Endodermal cell (in vitro differentiated cells): ENCODE results near the gene SLC5A6. TPM values are rescaled to one million over a fixed set of nuclear protein-coding genes. Genes with fewer than 3 reads are reported as not detected.

Source experiments
- DNase-seq: peaks from one replicate; pipeline ENCODE4 v3.0.0-alpha.2; 2017
- H3K27ac ChIP-seq: 2 replicates; pipeline ENCODE4 v1.5.1; 2013; ENCODE audit warnings: mild to moderate bottlenecking, low read depth, low read length, moderate library complexity
- H3K27me3 ChIP-seq: 2 replicates; pipeline ENCODE4 v1.6.1; 2013; ENCODE audit warnings: mild to moderate bottlenecking, low read length, moderate library complexity; ENCODE audit not compliant: insufficient read depth, control insufficient read depth, poor library complexity, severe bottlenecking
- H3K36me3 ChIP-seq: 2 replicates; pipeline ENCODE4 v1.7.0; 2013; ENCODE audit warnings: mild to moderate bottlenecking, low read length, moderate library complexity; ENCODE audit not compliant: control insufficient read depth, insufficient read depth
- H3K4me1 ChIP-seq: one replicate; pipeline ENCODE4 v1.7.0; 2013; ENCODE audit warnings: low read length; ENCODE audit not compliant: control insufficient read depth, insufficient read depth
- H3K4me3 ChIP-seq: 2 replicates; pipeline ENCODE4 v1.5.1; 2013; ENCODE audit warnings: mild to moderate bottlenecking, low read length, moderate library complexity
- H3K9ac ChIP-seq: 2 replicates; pipeline ENCODE4 v1.6.1; 2013; ENCODE audit warnings: mild to moderate bottlenecking, low read length, moderate library complexity; ENCODE audit not compliant: poor library complexity, severe bottlenecking; ENCODE audit errors: extremely low read depth
- H3K9me3 ChIP-seq: 2 replicates; pipeline ENCODE4 v1.6.1; 2013; ENCODE audit warnings: mild to moderate bottlenecking, low read length, moderate library complexity; ENCODE audit not compliant: control insufficient read depth
- H3K27ac Mint-ChIP-seq: 2 replicates; pipeline ENCODE4 v1.8.0; 2020; ENCODE audit warnings: mixed read lengths
- H3K27me3 Mint-ChIP-seq: 2 replicates; pipeline ENCODE4 v1.8.0; 2021; ENCODE audit warnings: mild to moderate bottlenecking, mixed read lengths; ENCODE audit not compliant: insufficient read depth
- H3K36me3 Mint-ChIP-seq: 2 replicates; pipeline ENCODE4 v1.8.0; 2020; ENCODE audit warnings: low read depth, mixed read lengths
- H3K4me1 Mint-ChIP-seq: 2 replicates; pipeline ENCODE4 v1.8.0; 2020; ENCODE audit warnings: mixed read lengths
- H3K4me3 Mint-ChIP-seq: 2 replicates; pipeline ENCODE4 v1.8.0; 2020; ENCODE audit warnings: mild to moderate bottlenecking, moderate library complexity, mixed read lengths
- H3K9me3 Mint-ChIP-seq: 2 replicates; pipeline ENCODE4 v1.8.0; 2020; ENCODE audit warnings: mild to moderate bottlenecking, mixed read lengths
- CTCF ChIP-seq: fragments of 200-600 bp; sonication (generic); conservative IDR thresholded peaks from 2 replicates; pipeline ENCODE4 v1.5.0; 2021; ENCODE audit warnings: antibody characterized with exemption, mild to moderate bottlenecking
- WGBS, 2 experiments: methylation state at CpG; one replicate each; pipeline versions ENCODE4 v1.1.5 to v1.1.7; 2013; ENCODE audit warnings: missing lambda C conversion rate in 2 of 2, mixed read lengths in 1 of 2; ENCODE audit not compliant: insufficient coverage in 1 of 2, insufficient read length in 1 of 2; 5-methylcytosine and 5-hydroxymethylcytosine counted together
- total RNA-seq, 2 donors: library from RNA; stranded (reverse); fragmentation: NEBNext Ultra II Directional in 1 of 2; extraction: Animal tissue kit (Norgen Biotek cat#: 25700) in 1 of 2; gene quantifications; 2 replicates in 1 of 2; 3 replicates in 1 of 2; pipeline ENCODE4 v1.2.1, GENCODE V29; 2021

Gene SLC5A6
- total RNA-seq, 2 donors from 2014 or later, result 115 to 125 TPM

- no peaks in the 10 kb centered on the region for H3K9me3 Mint-ChIP-seq
- peaks cover 20% of the 10 kb centered on the region for H3K27me3 ChIP-seq
These were observed 36.7 kb downstream of the SLC5A6 start for GRCh38 chr2:27175330-27175729.

GRCh38 chr2:27174638-27175037 lies 37.4 kb downstream of the SLC5A6 start:
- H3K9me3 Mint-ChIP-seq, result no peaks in the 10 kb centered on the region
- no peaks in the 10 kb centered on the region for H3K4me1 Mint-ChIP-seq
- no peaks in the 10 kb centered on the region for H3K9me3 ChIP-seq
- 81 to 82% methylated on average over 6 of the region's 6 CpGs for WGBS, 2 experiments
- H3K27me3 Mint-ChIP-seq, result peaks cover 15% of the 10 kb centered on the region
- H3K4me3 Mint-ChIP-seq, result no peak overlapping the region
- no peaks in the 10 kb centered on the region for H3K4me1 ChIP-seq
- H3K36me3 ChIP-seq, result no peaks in the 10 kb centered on the region
- H3K27ac Mint-ChIP-seq, result no peak overlapping the region
- no peak for TF ChIP-seq CTCF
- H3K9ac ChIP-seq, result no peak overlapping the region
- no peaks in the 10 kb centered on the region for H3K36me3 Mint-ChIP-seq
- H3K4me3 ChIP-seq, result no peak overlapping the region
- H3K27ac ChIP-seq, result no peak overlapping the region
- peaks cover 24% of the 10 kb centered on the region for H3K27me3 ChIP-seq
- no peak for DNase-seq

More at GRCh38 chr2:27175330-27175729, 36.7 kb downstream of the SLC5A6 start:
- H3K36me3 ChIP-seq, result no peaks in the 10 kb centered on the region
- H3K27ac ChIP-seq, result no peak overlapping the region
- Mint-ChIP-seq H3K4me3 (no peak overlapping the region), H3K27me3 (peaks cover 15% of the 10 kb centered on the region), H3K27ac (no peak overlapping the region), H3K36me3 (no peaks in the 10 kb centered on the region), H3K4me1 (no peaks in the 10 kb centered on the region)
- no peak overlapping the region for H3K9ac ChIP-seq
- no peaks in the 10 kb centered on the region for H3K9me3 ChIP-seq
- no peak overlapping the region for H3K4me3 ChIP-seq
- WGBS, 2 experiments, result 81 to 93% methylated on average over 5 to 8 of the region's 8 CpGs
- DNase-seq, result no peak
- TF ChIP-seq CTCF, result no peak
- H3K4me1 ChIP-seq, result no peaks in the 10 kb centered on the region

- Histone ChIP-seq H3K9me3 (no peaks in the 10 kb centered on the region), H3K27ac (no peak overlapping the region), H3K4me1 (no peaks in the 10 kb centered on the region), H3K27me3 (peaks cover 24% of the 10 kb centered on the region), H3K9ac (no peak overlapping the region), H3K4me3 (no peak overlapping the region), H3K36me3 (no peaks in the 10 kb centered on the region)
- Mint-ChIP-seq H3K36me3 (no peaks in the 10 kb centered on the region), H3K27me3 (peaks cover 12% of the 10 kb centered on the region), H3K4me3 (no peak overlapping the region), H3K4me1 (no peaks in the 10 kb centered on the region), H3K27ac (no peak overlapping the region), H3K9me3 (no peaks in the 10 kb centered on the region)
- TF ChIP-seq CTCF, result no peak
- DNase-seq, result no peak
- WGBS, 2 experiments, result 90 to 94% methylated on average over 7 to 8 of the region's 8 CpGs
These were observed 40.7 kb downstream of the SLC5A6 start for GRCh38 chr2:27171351-27171848.
